DND-41 (cell line): ENCODE results near the gene GLYR1.

Source experiments
- EZH2 ChIP-seq: IDR thresholded peaks from 3 replicates; pipeline ENCODE4 v1.6.1; 2012; ENCODE audit warnings: borderline replicate concordance, low read depth, mild to moderate bottlenecking, moderate library complexity, low read length, inconsistent platforms; ENCODE audit not compliant: severe bottlenecking
- TF ChIP-seq, protein P1 (sequence below): IDR thresholded peaks from 2 replicates; pipeline ENCODE4 v1.5.1; 2012; ENCODE audit warnings: borderline replicate concordance, low read length, moderate library complexity, mild to moderate bottlenecking; ENCODE audit not compliant: poor library complexity, severe bottlenecking; ENCODE audit errors: extremely low read depth

- TF ChIP-seq, protein P1, sequence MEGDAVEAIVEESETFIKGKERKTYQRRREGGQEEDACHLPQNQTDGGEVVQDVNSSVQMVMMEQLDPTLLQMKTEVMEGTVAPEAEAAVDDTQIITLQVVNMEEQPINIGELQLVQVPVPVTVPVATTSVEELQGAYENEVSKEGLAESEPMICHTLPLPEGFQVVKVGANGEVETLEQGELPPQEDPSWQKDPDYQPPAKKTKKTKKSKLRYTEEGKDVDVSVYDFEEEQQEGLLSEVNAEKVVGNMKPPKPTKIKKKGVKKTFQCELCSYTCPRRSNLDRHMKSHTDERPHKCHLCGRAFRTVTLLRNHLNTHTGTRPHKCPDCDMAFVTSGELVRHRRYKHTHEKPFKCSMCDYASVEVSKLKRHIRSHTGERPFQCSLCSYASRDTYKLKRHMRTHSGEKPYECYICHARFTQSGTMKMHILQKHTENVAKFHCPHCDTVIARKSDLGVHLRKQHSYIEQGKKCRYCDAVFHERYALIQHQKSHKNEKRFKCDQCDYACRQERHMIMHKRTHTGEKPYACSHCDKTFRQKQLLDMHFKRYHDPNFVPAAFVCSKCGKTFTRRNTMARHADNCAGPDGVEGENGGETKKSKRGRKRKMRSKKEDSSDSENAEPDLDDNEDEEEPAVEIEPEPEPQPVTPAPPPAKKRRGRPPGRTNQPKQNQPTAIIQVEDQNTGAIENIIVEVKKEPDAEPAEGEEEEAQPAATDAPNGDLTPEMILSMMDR, result no peak
- no peak for TF ChIP-seq EZH2
These were observed 13.5 kb downstream of the GLYR1 start for GRCh38 chr16:4833584-4833983.
